Kidney tubule cell (primary cell): Measurements from ENCODE around the gene PIAS3.

Experiments used
- DNase-seq: peaks from one replicate; pipeline ENCODE4 v3.0.0-alpha.2; 2018; ENCODE audit warnings: low spot score

PIAS3 gene

GRCh38 chr1:145858901-145859490 lies at the start of gene PIAS3:
TSS of gene PIAS3 (minus strand) at chr1:145859081. CDS start at chr1:145858990, 91 bp downstream.
- DNase-seq, result peak; percentile 94

GRCh38 chr1:145908653-145909052 lies 49.8 kb upstream of the PIAS3 start:
- DNase-seq, result no peak

- no peak for DNase-seq
Observed at GRCh38 chr1:145906954-145907753, 48.3 kb upstream of the PIAS3 start.

GRCh38 chr1:145901312-145902021 lies 42.6 kb upstream of the PIAS3 start:
- DNase-seq, result no peak

- no peak for DNase-seq
Observed at GRCh38 chr1:145898756-145899155, 39.9 kb upstream of the PIAS3 start.

GRCh38 chr1:145897969-145898368 lies 39.1 kb upstream of the PIAS3 start:
- no peak for DNase-seq

GRCh38 chr1:145895471-145895870 lies 36.6 kb upstream of the PIAS3 start:
- DNase-seq, result no peak

GRCh38 chr1:145893306-145894055 lies 34.6 kb upstream of the PIAS3 start:
- no peak for DNase-seq

- no peak for DNase-seq
Observed at GRCh38 chr1:145892486-145893087, 33.7 kb upstream of the PIAS3 start.

GRCh38 chr1:145891587-145892485 lies 33.0 kb upstream of the PIAS3 start:
- peak; percentile 100 for DNase-seq

- peak; percentile 23 for DNase-seq
Observed at GRCh38 chr1:145891143-145891542, 32.3 kb upstream of the PIAS3 start.

GRCh38 chr1:145889722-145890121 lies 30.8 kb upstream of the PIAS3 start:
- no peak for DNase-seq

- peak; percentile 91 for DNase-seq
Observed at GRCh38 chr1:145887631-145888030, 28.8 kb upstream of the PIAS3 start.

- no peak for DNase-seq
Observed at GRCh38 chr1:145886816-145887215, 27.9 kb upstream of the PIAS3 start.

GRCh38 chr1:145886390-145886789 lies 27.5 kb upstream of the PIAS3 start:
- no peak for DNase-seq

- peak; percentile 62 for DNase-seq
Observed at GRCh38 chr1:145885738-145886287, 26.9 kb upstream of the PIAS3 start, which contains the start of gene ANKRD35. TSS of gene ANKRD35 (minus strand) at chr1:145885866. CDS start at chr1:145885758, 108 bp downstream.

GRCh38 chr1:145884675-145885074 lies 25.8 kb upstream of the PIAS3 start:
- DNase-seq, result peak; percentile 50

- no peak for DNase-seq
Observed at GRCh38 chr1:145879775-145880174, 20.9 kb upstream of the PIAS3 start.

GRCh38 chr1:145878724-145879123 lies 19.8 kb upstream of the PIAS3 start:
- peak; percentile 13 for DNase-seq

GRCh38 chr1:145877923-145878486 lies 19.1 kb upstream of the PIAS3 start:
- DNase-seq, result peak; percentile 37
